ENCODE measurements around the gene MAN1A1. TPM values are rescaled to one million over a fixed set of nuclear protein-coding genes. Genes with fewer than 3 reads are reported as not detected.

The MAN1A1 gene
- total RNA-seq, 2 donors from 2014 or later: 41.7 to 43.7 TPM

GRCh38 chr6:119308048-119308570 lies 41.5 kb downstream of the MAN1A1 start:
- no peak overlapping the region for H3K4me3 Mint-ChIP-seq
- no peak overlapping the region for H3K27ac Mint-ChIP-seq
- Histone ChIP-seq H3K27me3 (ENCODE audit: control insufficient read depth, insufficient read depth, low read length, poor library complexity, severe bottlenecking) (no peaks in the 10 kb centered on the region), H3K27ac (ENCODE audit: low read depth, low read length) (no peak overlapping the region), H3K4me1 (ENCODE audit: control insufficient read depth, insufficient read depth, low read length) (peaks cover 8% of the 10 kb centered on the region), H3K9me3 (ENCODE audit: control insufficient read depth, low read length) (no peaks in the 10 kb centered on the region), H3K36me3 (ENCODE audit: control insufficient read depth, insufficient read depth, low read length) (peaks cover 28% of the 10 kb centered on the region), H3K4me3 (ENCODE audit: low read length) (no peak overlapping the region), H3K9ac (ENCODE audit: extremely low read depth, low read length, poor library complexity, severe bottlenecking) (no peak overlapping the region)
- H3K27me3 Mint-ChIP-seq (ENCODE audit: insufficient read depth): no peaks in the 10 kb centered on the region
- 97 to 100% methylated on average over 1 to 2 of the region's 2 CpGs for WGBS, 2 experiments (ENCODE audit: insufficient coverage in 1 of 2, insufficient read length in 1 of 2)
- H3K36me3 Mint-ChIP-seq (ENCODE audit: low read depth): peaks cover 23% of the 10 kb centered on the region
- no peak for TF ChIP-seq CTCF (conservative IDR thresholded peaks at IDR 0.05)
- H3K9me3 Mint-ChIP-seq: no peaks in the 10 kb centered on the region
- H3K4me1 Mint-ChIP-seq: peaks cover 31% of the 10 kb centered on the region
- no peak for DNase-seq

- Histone ChIP-seq H3K4me1 (ENCODE audit: control insufficient read depth, insufficient read depth, low read length) (no peaks in the 10 kb centered on the region), H3K4me3 (ENCODE audit: low read length) (no peak overlapping the region), H3K27me3 (ENCODE audit: control insufficient read depth, insufficient read depth, low read length, poor library complexity, severe bottlenecking) (no peaks in the 10 kb centered on the region), H3K27ac (ENCODE audit: low read depth, low read length) (no peak overlapping the region), H3K9me3 (ENCODE audit: control insufficient read depth, low read length) (no peaks in the 10 kb centered on the region), H3K9ac (ENCODE audit: extremely low read depth, low read length, poor library complexity, severe bottlenecking) (no peak overlapping the region), H3K36me3 (ENCODE audit: control insufficient read depth, insufficient read depth, low read length) (peaks cover 28% of the 10 kb centered on the region)
- Mint-ChIP-seq H3K9me3 (no peaks in the 10 kb centered on the region), H3K27me3 (ENCODE audit: insufficient read depth) (no peaks in the 10 kb centered on the region), H3K36me3 (ENCODE audit: low read depth) (peaks cover 28% of the 10 kb centered on the region), H3K4me3 (no peak overlapping the region), H3K27ac (no peak overlapping the region), H3K4me1 (peaks cover 21% of the 10 kb centered on the region)
- DNase-seq: no peak
- 91 to 100% methylated on average over 1 of the region's 1 CpG for WGBS, 2 experiments (ENCODE audit: insufficient coverage in 1 of 2, insufficient read length in 1 of 2)
- no peak for TF ChIP-seq CTCF (conservative IDR thresholded peaks at IDR 0.05)
These were observed 42.5 kb downstream of the MAN1A1 start for GRCh38 chr6:119307056-119307455.

- H3K27ac ChIP-seq (ENCODE audit: low read depth, low read length): no peak overlapping the region
- 80 to 100% methylated on average over 1 to 4 of the region's 4 CpGs for WGBS, 2 experiments (ENCODE audit: insufficient coverage in 1 of 2, insufficient read length in 1 of 2)
- H3K9me3 Mint-ChIP-seq: no peaks in the 10 kb centered on the region
- H3K27me3 Mint-ChIP-seq (ENCODE audit: insufficient read depth): no peaks in the 10 kb centered on the region
- peaks cover 26% of the 10 kb centered on the region for H3K36me3 Mint-ChIP-seq (ENCODE audit: low read depth)
- peaks cover 20% of the 10 kb centered on the region for H3K4me1 Mint-ChIP-seq
- H3K27me3 ChIP-seq (ENCODE audit: control insufficient read depth, insufficient read depth, low read length, poor library complexity, severe bottlenecking): no peaks in the 10 kb centered on the region
- H3K4me1 ChIP-seq (ENCODE audit: control insufficient read depth, insufficient read depth, low read length): no peaks in the 10 kb centered on the region
- no peak overlapping the region for H3K4me3 Mint-ChIP-seq
- TF ChIP-seq CTCF (conservative IDR thresholded peaks at IDR 0.05): no peak
- H3K9ac ChIP-seq (ENCODE audit: extremely low read depth, low read length, poor library complexity, severe bottlenecking): no peak overlapping the region
- no peak for DNase-seq
- no peaks in the 10 kb centered on the region for H3K9me3 ChIP-seq (ENCODE audit: control insufficient read depth, low read length)
- no peak overlapping the region for H3K27ac Mint-ChIP-seq
- H3K4me3 ChIP-seq (ENCODE audit: low read length): no peak overlapping the region
- peaks cover 30% of the 10 kb centered on the region for H3K36me3 ChIP-seq (ENCODE audit: control insufficient read depth, insufficient read depth, low read length)
These were observed 43.1 kb downstream of the MAN1A1 start for GRCh38 chr6:119306396-119306968.
